ENCODE results near the gene MN1. TPM values are rescaled to one million over a fixed set of nuclear protein-coding genes. Genes with fewer than 3 reads are reported as not detected.

The MN1 gene
- total and polyA plus RNA-seq, 8 donors, result 0.50 to 6.4 (median 2.8) TPM

- no peak for DNase-seq
- H3K9me3 ChIP-seq, result no peaks in the 10 kb centered on the region
- H3K27ac ChIP-seq, result peak overlapping the region in 4 of 5 donors; percentile 42 to 66 (median 60)
- TF ChIP-seq CTCF (IDR thresholded peaks at IDR 0.05) (no peak), POLR2A (IDR thresholded peaks at IDR 0.05) (no peak), EP300 (IDR thresholded peaks at IDR 0.05) (no peak), POLR2AphosphoS5 (IDR thresholded peaks at IDR 0.05) (no peak)
- no peak overlapping the region for H3K4me3 ChIP-seq
- H3K36me3 ChIP-seq, result no peaks in the 10 kb centered on the region
- H3K4me1 ChIP-seq, result peaks cover 4 to 17% (median 13%) of the 10 kb centered on the region in 4 donors
- 89 to 94% (median 90%) methylated on average over 5 of the region's 5 CpGs for WGBS, 5 donors
- H3K27me3 ChIP-seq, result no peaks in the 10 kb centered on the region
- intact Hi-C loops (cut with DNase I; ENCODE audit: low total_unique reads), result no loop called here
These were observed 75.9 kb downstream of the MN1 start for GRCh38 chr22:27725661-27726060.

GRCh38 chr22:27724709-27725108, 76.8 kb downstream of the MN1 start:
- H3K4me1 ChIP-seq, result peaks cover 4 to 17% (median 13%) of the 10 kb centered on the region in 4 donors
- H3K27me3 ChIP-seq, result no peaks in the 10 kb centered on the region
- H3K9me3 ChIP-seq, result no peaks in the 10 kb centered on the region
- no peak overlapping the region for H3K27ac ChIP-seq
- TF ChIP-seq POLR2A (IDR thresholded peaks at IDR 0.05) (no peak), CTCF (IDR thresholded peaks at IDR 0.05) (no peak), EP300 (IDR thresholded peaks at IDR 0.05) (no peak), POLR2AphosphoS5 (IDR thresholded peaks at IDR 0.05) (no peak)
- intact Hi-C loops (cut with DNase I; ENCODE audit: low total_unique reads), result no loop called here
- WGBS, 5 donors, result 72 to 93% (median 82%) methylated on average over 4 of the region's 4 CpGs
- DNase-seq, result no peak
- H3K36me3 ChIP-seq, result no peaks in the 10 kb centered on the region
- no peak overlapping the region for H3K4me3 ChIP-seq

GRCh38 chr22:27724157-27724556, 77.4 kb downstream of the MN1 start:
- TF ChIP-seq CTCF (IDR thresholded peaks at IDR 0.05) (no peak), EP300 (IDR thresholded peaks at IDR 0.05) (no peak), POLR2AphosphoS5 (IDR thresholded peaks at IDR 0.05) (no peak)
- Histone ChIP-seq H3K4me1 (peaks cover 4 to 23% (median 13%) of the 10 kb centered on the region in 4 donors), H3K4me3 (no peak overlapping the region), H3K27ac (no peak overlapping the region), H3K27me3 (no peaks in the 10 kb centered on the region), H3K9me3 (no peaks in the 10 kb centered on the region), H3K36me3 (no peaks in the 10 kb centered on the region)
- no peak for DNase-seq
- WGBS, 5 donors, result 26 to 77% (median 68%) methylated on average over 1 of the region's 1 CpG
- intact Hi-C loops (cut with DNase I; ENCODE audit: low total_unique reads), result no loop called here

GRCh38 chr22:27723708-27724107, 77.8 kb downstream of the MN1 start:
- Histone ChIP-seq H3K4me3 (no peak overlapping the region), H3K4me1 (peaks cover 4 to 27% (median 15%) of the 10 kb centered on the region in 4 donors), H3K27me3 (no peaks in the 10 kb centered on the region), H3K36me3 (no peaks in the 10 kb centered on the region), H3K9me3 (no peaks in the 10 kb centered on the region), H3K27ac (no peak overlapping the region)
- TF ChIP-seq CTCF (IDR thresholded peaks at IDR 0.05), result no peak
- TF ChIP-seq POLR2AphosphoS5 (IDR thresholded peaks at IDR 0.05), result no peak
- no peak for TF ChIP-seq POLR2A (IDR thresholded peaks at IDR 0.05)
- TF ChIP-seq EP300 (IDR thresholded peaks at IDR 0.05), result no peak
- intact Hi-C loops (cut with DNase I; ENCODE audit: low total_unique reads), result no loop called here
- WGBS, 5 donors, result 83 to 94% (median 86%) methylated on average over 2 of the region's 2 CpGs
- no peak for DNase-seq
